Hematopoietic multipotent progenitor cell treated with erythropoietin and hydrocortisone succinate and interleukin-3 and kit ligand, for 4 days (in vitro differentiated cells): ENCODE data around the gene ANXA7.
"Not testable (repeated sequence)": the region's sequence is repeated elsewhere in the genome, so short reads cannot be mapped to it uniquely, and the experiment has no call there.

Experiments
- DNase-seq: peaks from one replicate; pipeline ENCODE4 v3.0.0-alpha.2; 2015

Gene ANXA7

GRCh38 chr10:73332379-73332778 is 81.5 kb downstream of the ANXA7 start:
- no peak for DNase-seq

- DNase-seq: not testable (repeated sequence)
Measured at GRCh38 chr10:73328523-73328922, 85.3 kb downstream of the ANXA7 start.

- not testable (repeated sequence) for DNase-seq
Measured at GRCh38 chr10:73325290-73325689, 88.6 kb downstream of the ANXA7 start.
